Ascending aorta (tissue), 2 donors: ENCODE measurements around the gene MAGI3. TPM values are rescaled to one million over a fixed set of nuclear protein-coding genes. Genes with fewer than 3 reads are reported as not detected.

Source experiments
- DNase-seq, 2 donors: peaks; one replicate each; pipeline ENCODE4 v3.0.0-alpha.2; 2019; ENCODE audit warnings: low spot score in 2 of 2
- H3K27ac ChIP-seq, 2 donors: fragments of 200-600 bp; sonication (generic); one replicate each; pipeline ENCODE4 v1.5.1; 2016 to 2017; ENCODE audit warnings: mild to moderate bottlenecking in 1 of 2
- H3K27me3 ChIP-seq: fragments of 200-600 bp; sonication (generic); one replicate; pipeline ENCODE4 v1.5.1; 2017
- H3K36me3 ChIP-seq, 2 donors: fragments of 200-600 bp; sonication (generic); one replicate each; pipeline ENCODE4 v1.5.1; 2016
- H3K4me1 ChIP-seq, 2 donors: fragments of 200-600 bp; sonication (generic); one replicate each; pipeline ENCODE4 v1.5.1; 2016 to 2017; ENCODE audit warnings: mild to moderate bottlenecking in 1 of 2
- H3K4me3 ChIP-seq, 2 donors: fragments of 200-600 bp; sonication (generic); one replicate each; pipeline ENCODE4 v1.5.1; 2016 to 2017; ENCODE audit warnings: mild to moderate bottlenecking in 1 of 2
- H3K9me3 ChIP-seq, 2 donors: fragments of 200-600 bp; sonication (generic); one replicate each; pipeline ENCODE4 v1.5.1; 2016
- intact Hi-C: fragments of 100-400 bp; cut with DNase I; formaldehyde crosslinking; loops from one replicate; pipeline ENCODE4 v1.15.1; 2023
- total RNA-seq: library from RNA; depleted of rRNA; stranded (reverse); fragments of >200 nt; gene quantifications from one replicate; pipeline ENCODE4 v1.1.0, GENCODE V29; 2016
- TF ChIP-seq, protein P1 (sequence below), 3 experiments: fragments of 200-600 bp in 2 of 3; fragments of 450-650 bp in 1 of 3; sonication (generic) in 2 of 3; IDR thresholded peaks; one replicate each; pipeline ENCODE4 v1.5.1; 2016 to 2019; ENCODE audit warnings: antibody characterized with exemption in 3 of 3, mild to moderate bottlenecking in 1 of 3, moderate library complexity in 1 of 3

MAGI3 gene
- total RNA-seq, 1 donor from 2014 or later, result 14.9 TPM

DNA sequence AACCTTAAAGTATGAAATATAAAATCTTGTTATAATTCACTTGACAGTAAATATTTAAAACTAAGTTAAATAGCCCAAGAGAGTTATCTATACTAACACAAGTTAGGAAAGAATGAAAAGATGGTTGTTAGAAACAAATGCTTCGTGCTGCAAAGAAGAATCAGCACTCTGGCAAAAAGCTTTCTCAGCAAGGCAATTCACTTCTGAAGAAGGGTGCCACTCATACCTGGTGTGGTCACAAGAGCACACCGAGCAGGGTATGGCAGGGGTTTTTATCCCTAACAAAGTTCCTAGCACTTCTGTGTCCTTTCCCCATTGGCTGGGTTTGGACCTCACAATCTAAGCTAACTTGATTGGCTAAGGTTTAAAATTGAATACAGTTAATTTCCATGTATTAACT lies 121.0 kb downstream of the MAGI3 start:
- H3K9me3 ChIP-seq, result peaks cover 4 to 50% of the 10 kb centered on the region in 2 donors

GRCh38 chr1:113515498-113515897 lies 125.2 kb downstream of the MAGI3 start:
- Histone ChIP-seq H3K27me3 (no peaks in the 10 kb centered on the region), H3K4me1 (no peaks in the 10 kb centered on the region), H3K36me3 (no peaks in the 10 kb centered on the region), H3K27ac (no peak overlapping the region), H3K4me3 (no peak overlapping the region), H3K9me3 (peaks cover 4 to 19% of the 10 kb centered on the region in 2 donors)
- intact Hi-C loops, result no loop called here
- DNase-seq, result no peak
- TF ChIP-seq, protein P1, sequence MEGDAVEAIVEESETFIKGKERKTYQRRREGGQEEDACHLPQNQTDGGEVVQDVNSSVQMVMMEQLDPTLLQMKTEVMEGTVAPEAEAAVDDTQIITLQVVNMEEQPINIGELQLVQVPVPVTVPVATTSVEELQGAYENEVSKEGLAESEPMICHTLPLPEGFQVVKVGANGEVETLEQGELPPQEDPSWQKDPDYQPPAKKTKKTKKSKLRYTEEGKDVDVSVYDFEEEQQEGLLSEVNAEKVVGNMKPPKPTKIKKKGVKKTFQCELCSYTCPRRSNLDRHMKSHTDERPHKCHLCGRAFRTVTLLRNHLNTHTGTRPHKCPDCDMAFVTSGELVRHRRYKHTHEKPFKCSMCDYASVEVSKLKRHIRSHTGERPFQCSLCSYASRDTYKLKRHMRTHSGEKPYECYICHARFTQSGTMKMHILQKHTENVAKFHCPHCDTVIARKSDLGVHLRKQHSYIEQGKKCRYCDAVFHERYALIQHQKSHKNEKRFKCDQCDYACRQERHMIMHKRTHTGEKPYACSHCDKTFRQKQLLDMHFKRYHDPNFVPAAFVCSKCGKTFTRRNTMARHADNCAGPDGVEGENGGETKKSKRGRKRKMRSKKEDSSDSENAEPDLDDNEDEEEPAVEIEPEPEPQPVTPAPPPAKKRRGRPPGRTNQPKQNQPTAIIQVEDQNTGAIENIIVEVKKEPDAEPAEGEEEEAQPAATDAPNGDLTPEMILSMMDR (IDR thresholded peaks at IDR 0.05), result no peak

More for the DNA sequence above, 121.0 kb downstream of the MAGI3 start:
- intact Hi-C loops, result no loop called here
- DNase-seq, result no peak
- no peaks in the 10 kb centered on the region for H3K27me3 ChIP-seq
- TF ChIP-seq, protein P1 (IDR thresholded peaks at IDR 0.05), result no peak
- H3K36me3 ChIP-seq, result no peaks in the 10 kb centered on the region
- no peak overlapping the region for H3K4me3 ChIP-seq
- H3K27ac ChIP-seq, result no peak overlapping the region
- H3K4me1 ChIP-seq, result no peaks in the 10 kb centered on the region

- Histone ChIP-seq H3K27ac (no peak overlapping the region), H3K4me1 (no peaks in the 10 kb centered on the region), H3K4me3 (no peak overlapping the region), H3K9me3 (peaks cover 0 to under 1% of the 10 kb centered on the region in 2 donors), H3K27me3 (no peaks in the 10 kb centered on the region), H3K36me3 (no peaks in the 10 kb centered on the region)
- TF ChIP-seq, protein P1 (IDR thresholded peaks at IDR 0.05), result no peak
- DNase-seq, result no peak
- intact Hi-C loops, result no loop called here
These were observed 127.0 kb downstream of the MAGI3 start for GRCh38 chr1:113517346-113517745.

DNA sequence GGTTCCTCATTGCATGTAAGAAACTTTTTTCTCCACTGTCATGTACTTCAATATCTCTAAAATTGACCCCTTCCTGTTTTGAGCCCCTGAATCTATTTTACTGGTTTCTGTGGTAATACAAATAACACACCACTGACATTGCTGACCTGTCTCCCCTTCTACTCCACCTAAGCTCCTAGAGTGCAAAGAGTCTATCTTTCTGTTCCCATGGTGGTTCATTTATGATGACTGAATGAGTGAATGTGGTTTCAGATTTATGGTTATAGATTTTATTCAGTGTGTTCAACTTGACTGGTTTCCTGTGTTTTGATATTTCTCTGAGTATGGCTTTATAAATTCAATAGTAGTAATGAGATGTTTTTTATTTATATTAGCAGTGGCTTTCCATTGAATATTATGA lies 127.7 kb downstream of the MAGI3 start:
- no peaks in the 10 kb centered on the region for H3K9me3 ChIP-seq
- H3K27ac ChIP-seq, result no peak overlapping the region
- H3K36me3 ChIP-seq, result no peaks in the 10 kb centered on the region
- intact Hi-C loops, result no loop called here
- H3K27me3 ChIP-seq, result no peaks in the 10 kb centered on the region
- TF ChIP-seq, protein P1 (IDR thresholded peaks at IDR 0.05), result no peak
- no peak for DNase-seq
- H3K4me1 ChIP-seq, result no peaks in the 10 kb centered on the region
- no peak overlapping the region for H3K4me3 ChIP-seq

DNA sequence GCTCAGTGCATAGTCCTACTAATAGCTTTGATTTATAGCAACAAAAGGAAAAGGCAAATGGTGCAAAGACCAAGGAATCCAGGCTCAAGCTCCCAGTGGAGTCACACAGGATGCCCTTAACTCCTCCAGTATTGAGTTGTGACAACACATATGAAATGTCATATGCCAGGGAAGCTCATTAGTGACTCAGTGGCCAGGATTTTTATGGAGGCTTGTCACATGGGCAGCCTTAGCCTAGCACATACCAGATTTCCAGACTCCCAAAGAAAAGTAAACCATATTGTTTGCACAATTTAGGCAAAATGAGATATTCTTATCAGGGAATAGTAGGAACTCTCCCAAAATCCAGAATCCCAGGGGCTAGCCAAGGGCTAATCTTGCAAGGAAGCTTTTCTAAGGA lies 129.2 kb downstream of the MAGI3 start:
- Histone ChIP-seq H3K9me3 (no peaks in the 10 kb centered on the region), H3K27me3 (no peaks in the 10 kb centered on the region), H3K4me3 (no peak overlapping the region), H3K27ac (no peak overlapping the region), H3K4me1 (no peaks in the 10 kb centered on the region), H3K36me3 (no peaks in the 10 kb centered on the region)
- DNase-seq, result no peak
- intact Hi-C loops, result no loop called here
- TF ChIP-seq, protein P1 (IDR thresholded peaks at IDR 0.05), result no peak

DNA sequence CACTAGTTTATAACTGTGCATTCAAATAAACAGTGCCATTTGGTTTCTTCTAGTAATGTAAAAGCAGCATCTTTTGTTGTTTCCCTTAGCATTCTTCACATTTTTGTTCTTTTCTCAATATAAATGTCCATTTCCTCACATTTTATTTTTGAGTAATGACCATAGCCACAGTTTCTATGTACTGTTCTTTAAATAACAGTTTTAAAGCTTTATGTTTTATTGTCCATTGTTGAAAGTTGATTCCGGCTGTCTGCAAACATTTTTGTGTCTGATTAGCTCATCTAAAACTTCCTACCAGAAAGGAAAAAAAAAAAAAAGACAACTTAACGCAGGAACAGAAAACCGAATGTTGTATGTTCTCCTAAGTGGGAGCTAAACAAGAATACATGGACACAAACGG lies 139.7 kb downstream of the MAGI3 start:
- DNase-seq, result no peak
- no peaks in the 10 kb centered on the region for H3K4me1 ChIP-seq
- H3K4me3 ChIP-seq, result no peak overlapping the region
- no peaks in the 10 kb centered on the region for H3K36me3 ChIP-seq
- H3K9me3 ChIP-seq, result peaks cover 0 to 16% of the 10 kb centered on the region in 2 donors
- no peak overlapping the region for H3K27ac ChIP-seq
- TF ChIP-seq, protein P1 (IDR thresholded peaks at IDR 0.05), result no peak
- H3K27me3 ChIP-seq, result no peaks in the 10 kb centered on the region
- intact Hi-C loops, result no loop called here
